Central memory CD4-positive, alpha-beta T cell (primary cell): ENCODE results near the gene NCCRP1.

Source experiments
- DNase-seq: peaks from one replicate; pipeline ENCODE4 v3.0.0; 2022

The NCCRP1 gene

DNA sequence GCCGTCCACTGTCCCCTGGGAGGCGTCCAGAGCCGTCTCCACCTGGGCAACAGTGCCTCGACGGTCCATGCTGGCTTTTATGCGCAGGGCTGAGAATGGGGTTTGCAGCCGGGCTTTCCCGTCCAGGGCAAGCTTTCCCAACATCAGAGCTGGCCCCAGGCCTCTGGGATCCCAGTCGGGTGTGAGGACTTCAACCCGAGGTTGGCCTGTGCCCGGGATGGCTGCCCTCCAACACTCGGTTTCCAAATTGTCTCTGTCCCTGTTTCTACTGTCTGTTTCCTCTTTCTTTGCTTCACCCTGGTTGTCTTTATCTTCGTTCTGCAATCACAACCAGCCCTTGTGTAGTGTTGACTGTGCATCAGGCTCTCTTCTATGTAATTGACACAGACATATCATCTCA lies 52.0 kb downstream of the NCCRP1 start, which contains the start of gene IFNL4:
TSS of gene IFNL4 (minus strand) at position 51 of the 400 bp plus-strand sequence.
- DNase-seq: no peak

DNA sequence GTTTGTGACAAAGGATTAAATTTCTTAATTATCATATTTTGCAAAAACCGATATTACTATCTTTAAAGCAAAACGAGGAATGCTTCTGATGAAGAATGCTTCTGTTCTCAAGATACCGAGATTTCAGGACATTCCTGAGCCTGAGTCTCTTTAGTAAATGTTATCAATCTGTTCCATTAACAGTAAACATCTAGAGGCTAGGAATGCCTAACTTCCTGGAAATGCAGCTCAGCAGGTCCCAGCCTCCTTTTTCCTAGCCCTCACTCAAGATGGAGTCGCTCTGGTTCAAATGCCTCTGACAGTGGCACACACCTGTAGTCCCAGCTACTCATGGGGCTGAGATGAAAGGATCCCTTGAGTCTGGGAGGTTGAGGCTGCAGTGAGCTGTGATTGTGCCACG lies 54.3 kb downstream of the NCCRP1 start:
- DNase-seq: no peak
